Hepatocyte (in vitro differentiated cells): ENCODE measurements around the gene PDE7B.

Source experiments
- EZH2 ChIP-seq: fragments of 200-600 bp; sonication (generic); IDR thresholded peaks from 2 replicates; pipeline ENCODE4 v1.6.1; 2016; ENCODE audit warnings: antibody characterized with exemption, mild to moderate bottlenecking, borderline replicate concordance
- EZH2phosphoT487 ChIP-seq: fragments of 200-600 bp; sonication (generic); IDR thresholded peaks from one replicate; pipeline ENCODE4 v1.6.1; 2018; ENCODE audit warnings: antibody characterized with exemption, mild to moderate bottlenecking, low read depth, moderate library complexity; ENCODE audit not compliant: unreplicated experiment, severe bottlenecking
- TF ChIP-seq, protein P1 (sequence below): fragments of 200-600 bp; sonication (generic); IDR thresholded peaks from 2 replicates; pipeline ENCODE4 v1.5.1; 2016; ENCODE audit warnings: antibody characterized with exemption, mild to moderate bottlenecking; ENCODE audit not compliant: poor library complexity

DNA sequence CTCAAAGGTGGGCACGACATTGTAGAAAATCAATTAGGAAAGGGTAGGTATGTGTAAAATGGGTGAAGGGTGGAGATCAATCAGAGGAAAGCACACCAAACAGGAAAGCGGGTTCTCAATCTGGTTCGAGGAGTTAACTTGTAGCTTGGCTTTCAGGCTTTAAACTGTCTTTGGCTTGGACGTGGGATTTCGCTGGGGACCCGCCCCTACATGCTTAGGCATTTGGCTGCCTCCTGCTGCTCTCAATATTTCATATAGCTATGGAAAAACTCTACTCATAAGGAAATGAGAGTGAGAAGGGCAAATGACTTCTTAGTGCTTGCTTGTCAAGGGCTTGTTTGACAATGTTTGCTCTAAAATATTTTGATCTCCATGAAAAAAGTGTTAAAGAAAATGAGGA lies 38.1 kb upstream of the PDE7B start:
- TF ChIP-seq, protein P1, sequence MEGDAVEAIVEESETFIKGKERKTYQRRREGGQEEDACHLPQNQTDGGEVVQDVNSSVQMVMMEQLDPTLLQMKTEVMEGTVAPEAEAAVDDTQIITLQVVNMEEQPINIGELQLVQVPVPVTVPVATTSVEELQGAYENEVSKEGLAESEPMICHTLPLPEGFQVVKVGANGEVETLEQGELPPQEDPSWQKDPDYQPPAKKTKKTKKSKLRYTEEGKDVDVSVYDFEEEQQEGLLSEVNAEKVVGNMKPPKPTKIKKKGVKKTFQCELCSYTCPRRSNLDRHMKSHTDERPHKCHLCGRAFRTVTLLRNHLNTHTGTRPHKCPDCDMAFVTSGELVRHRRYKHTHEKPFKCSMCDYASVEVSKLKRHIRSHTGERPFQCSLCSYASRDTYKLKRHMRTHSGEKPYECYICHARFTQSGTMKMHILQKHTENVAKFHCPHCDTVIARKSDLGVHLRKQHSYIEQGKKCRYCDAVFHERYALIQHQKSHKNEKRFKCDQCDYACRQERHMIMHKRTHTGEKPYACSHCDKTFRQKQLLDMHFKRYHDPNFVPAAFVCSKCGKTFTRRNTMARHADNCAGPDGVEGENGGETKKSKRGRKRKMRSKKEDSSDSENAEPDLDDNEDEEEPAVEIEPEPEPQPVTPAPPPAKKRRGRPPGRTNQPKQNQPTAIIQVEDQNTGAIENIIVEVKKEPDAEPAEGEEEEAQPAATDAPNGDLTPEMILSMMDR = no peak
- TF ChIP-seq EZH2 (no peak), EZH2phosphoT487 (no peak)
